Activated effector memory CD4-positive, alpha-beta T cell treated with Interleukin-2 at 50 U/mL for 16 hours (primary cell): ENCODE results near the gene NMNAT2.
"Not testable (repeated sequence)": the region's sequence is repeated elsewhere in the genome, so short reads cannot be mapped to it uniquely, and the experiment has no call there.

ENCODE experiments used
- DNase-seq: peaks from one replicate; pipeline ENCODE4 v3.0.0-alpha.2; 2020

Gene NMNAT2

GRCh38 chr1:183251101-183251958 lies 166.8 kb downstream of the NMNAT2 start:
- no peak for DNase-seq

DNA sequence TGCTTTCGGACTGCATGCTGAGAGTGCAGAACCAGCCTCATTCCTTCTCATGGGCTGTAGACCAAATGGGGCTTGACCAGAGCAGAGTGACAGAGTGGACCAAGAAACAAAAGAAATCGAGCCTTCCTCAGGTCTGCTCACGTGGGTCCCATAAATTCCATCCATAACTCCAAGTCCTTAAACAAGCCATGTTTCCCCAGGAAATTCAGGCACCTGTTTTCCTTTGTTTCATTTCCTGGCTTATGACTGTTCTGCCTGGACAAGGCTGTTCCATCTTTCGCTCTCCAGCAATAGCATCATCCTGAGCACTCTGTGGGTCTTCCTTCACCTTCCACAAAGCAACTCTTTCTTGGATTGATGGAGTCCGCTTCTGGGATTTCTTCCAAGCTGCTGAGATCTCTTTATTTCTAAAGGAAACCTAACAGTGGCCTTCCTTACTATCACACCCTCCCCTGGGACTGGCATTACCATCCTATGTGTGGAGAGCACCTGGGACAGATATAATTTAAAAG lies 168.2 kb downstream of the NMNAT2 start:
- DNase-seq, result no peak

- no peak for DNase-seq
Observed at GRCh38 chr1:183248989-183249691, 169.0 kb downstream of the NMNAT2 start.

GRCh38 chr1:183247931-183248330 lies 170.2 kb downstream of the NMNAT2 start:
- no peak for DNase-seq

GRCh38 chr1:183247484-183247883 lies 170.7 kb downstream of the NMNAT2 start:
- no peak for DNase-seq

- DNase-seq, result no peak
Observed at GRCh38 chr1:183247066-183247465, 171.1 kb downstream of the NMNAT2 start.

DNA sequence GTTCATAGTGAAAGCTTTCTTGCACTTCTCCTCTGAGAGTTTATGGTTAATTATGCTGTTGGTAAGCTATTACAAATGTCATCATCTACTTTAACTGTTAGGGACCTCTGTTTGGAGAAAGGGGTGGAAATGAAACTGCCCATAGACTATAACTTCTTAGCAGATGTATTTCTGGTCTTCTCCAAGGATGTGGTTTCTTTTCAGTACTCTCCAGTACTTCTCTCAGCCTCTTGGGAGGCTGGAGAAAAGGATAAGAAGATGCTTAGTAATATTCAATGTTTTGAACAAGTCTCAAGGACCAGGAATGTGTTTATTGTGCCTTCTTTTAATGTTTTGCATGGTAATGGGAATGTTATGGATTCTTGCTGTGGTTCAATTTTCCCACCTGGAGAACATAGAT lies 171.7 kb downstream of the NMNAT2 start:
- DNase-seq, result no peak

DNA sequence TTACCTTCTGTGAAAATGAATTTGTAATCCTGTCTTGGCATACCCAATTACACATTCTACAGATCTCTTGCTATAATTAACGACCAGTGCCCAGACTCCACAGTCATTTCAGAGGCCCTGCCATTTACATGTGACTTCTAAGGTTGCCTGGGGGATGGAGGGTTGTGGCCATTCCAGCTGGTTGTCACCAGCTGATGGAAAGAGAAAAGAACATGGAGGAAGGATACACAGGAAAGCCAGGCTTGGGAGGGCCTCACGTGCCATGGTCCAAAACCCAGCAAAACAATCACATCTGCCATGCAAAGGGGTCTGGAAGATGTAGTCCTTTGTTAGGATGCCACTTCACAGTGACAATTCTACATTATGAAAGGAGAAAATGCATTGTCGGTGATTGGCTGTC lies 172.8 kb downstream of the NMNAT2 start:
- no peak for DNase-seq

DNA sequence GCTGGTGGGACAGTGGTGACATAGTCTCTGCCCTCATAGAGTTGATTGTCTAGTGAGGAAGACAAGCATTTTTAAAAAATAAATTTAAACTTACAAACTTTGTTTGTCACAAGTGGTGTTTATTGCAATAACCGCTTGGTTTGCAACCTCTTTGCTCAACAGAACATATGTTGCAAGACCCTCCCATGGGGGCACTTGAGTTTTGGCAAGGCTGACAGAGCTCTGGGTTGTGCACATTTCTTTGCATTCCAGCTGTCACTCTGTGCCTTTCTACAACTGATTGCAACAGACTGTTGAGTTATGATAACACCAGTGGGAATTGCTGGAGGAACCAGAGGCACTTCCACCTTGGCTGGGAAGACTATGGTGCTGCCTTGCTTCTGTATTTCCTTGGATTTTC lies 173.7 kb downstream of the NMNAT2 start:
- no peak for DNase-seq

DNA sequence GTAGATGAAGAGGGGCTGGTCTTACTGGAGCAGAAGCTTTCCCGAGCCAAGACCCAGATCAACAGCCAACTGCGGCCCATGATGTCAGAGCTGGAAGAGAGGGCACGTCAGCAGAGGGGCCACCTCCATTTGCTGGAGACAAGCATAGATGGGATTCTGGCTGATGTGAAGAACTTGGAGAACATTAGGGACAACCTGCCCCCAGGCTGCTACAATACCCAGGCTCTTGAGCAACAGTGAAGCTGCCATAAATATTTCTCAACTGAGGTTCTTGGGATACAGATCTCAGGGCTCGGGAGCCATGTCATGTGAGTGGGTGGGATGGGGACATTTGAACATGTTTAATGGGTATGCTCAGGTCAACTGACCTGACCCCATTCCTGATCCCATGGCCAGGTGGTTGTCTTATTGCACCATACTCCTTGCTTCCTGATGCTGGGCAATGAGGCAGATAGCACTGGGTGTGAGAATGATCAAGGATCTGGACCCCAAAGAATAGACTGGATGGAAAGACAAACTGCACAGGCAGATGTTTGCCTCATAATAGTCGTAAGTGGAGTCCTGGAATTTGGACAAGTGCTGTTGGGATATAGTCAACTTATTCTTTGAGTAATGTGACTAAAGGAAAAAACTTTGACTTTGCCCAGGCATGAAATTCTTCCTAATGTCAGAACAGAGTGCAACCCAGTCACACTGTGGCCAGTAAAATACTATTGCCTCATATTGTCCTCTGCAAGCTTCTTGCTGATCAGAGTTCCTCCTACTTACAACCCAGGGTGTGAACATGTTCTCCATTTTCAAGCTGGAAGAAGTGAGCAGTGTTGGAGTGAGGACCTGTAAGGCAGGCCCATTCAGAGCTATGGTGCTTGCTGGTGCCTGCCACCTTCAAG lies 174.8 kb downstream of the NMNAT2 start:
- no peak for DNase-seq

GRCh38 chr1:183242556-183242955 lies 175.6 kb downstream of the NMNAT2 start:
- DNase-seq, result no peak

- DNase-seq, result no peak
Observed at GRCh38 chr1:183241471-183241870, 176.7 kb downstream of the NMNAT2 start.

DNA sequence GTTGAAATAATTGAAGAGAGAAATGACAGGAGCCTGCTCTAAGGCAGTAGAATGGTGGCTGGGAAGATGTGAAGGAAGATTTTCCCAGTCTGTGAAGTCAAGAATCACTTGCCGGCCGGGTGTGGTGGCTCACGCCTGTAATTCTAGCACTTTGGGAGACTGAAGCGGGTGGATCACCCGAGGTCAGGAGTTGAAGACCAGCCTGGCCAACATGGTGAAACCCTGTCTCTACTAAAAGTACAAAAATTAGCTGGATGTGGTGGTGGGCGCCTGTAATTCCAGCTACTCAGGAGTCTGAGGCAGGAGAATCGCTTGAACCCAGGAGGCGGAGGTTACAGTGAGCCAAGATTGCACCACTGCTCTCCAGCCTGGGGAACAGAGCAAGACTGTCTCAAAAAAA lies 177.3 kb downstream of the NMNAT2 start:
- not testable (repeated sequence) for DNase-seq

- DNase-seq, result no peak
Observed at GRCh38 chr1:183240526-183240825, 177.7 kb downstream of the NMNAT2 start.

DNA sequence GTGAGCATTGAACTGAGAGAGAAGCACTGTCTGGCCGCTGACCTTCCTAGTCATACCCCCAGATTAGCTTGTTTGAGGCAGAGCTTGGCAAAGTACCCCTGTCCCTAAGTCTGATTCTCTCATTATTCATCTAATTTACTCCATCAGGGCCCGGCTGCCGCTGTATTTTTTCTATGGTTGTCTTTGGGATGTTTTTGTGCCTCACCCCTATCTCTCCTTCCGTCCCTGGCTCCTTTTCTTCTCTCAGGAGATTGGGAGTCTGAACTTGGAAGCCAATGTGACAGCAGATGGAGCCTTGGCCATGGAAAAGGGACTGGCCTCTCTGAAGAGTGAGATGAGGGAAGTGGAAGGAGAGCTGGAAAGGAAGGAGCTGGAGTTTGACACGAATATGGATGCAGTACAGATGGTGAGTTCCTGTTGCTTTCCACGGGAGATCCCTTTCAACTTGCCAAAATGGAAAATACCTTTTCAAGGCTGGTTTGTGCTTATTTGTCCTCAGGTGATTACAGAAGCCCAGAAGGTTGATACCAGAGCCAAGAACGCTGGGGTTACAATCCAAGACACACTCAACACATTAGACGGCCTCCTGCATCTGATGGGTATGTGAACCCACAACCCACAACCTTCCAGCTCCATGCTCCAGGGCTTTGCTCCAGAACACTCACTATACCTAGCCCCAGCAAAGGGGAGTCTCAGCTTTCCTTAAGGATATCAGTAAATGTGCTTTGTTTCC lies 178.2 kb downstream of the NMNAT2 start:
- DNase-seq, result no peak

DNA sequence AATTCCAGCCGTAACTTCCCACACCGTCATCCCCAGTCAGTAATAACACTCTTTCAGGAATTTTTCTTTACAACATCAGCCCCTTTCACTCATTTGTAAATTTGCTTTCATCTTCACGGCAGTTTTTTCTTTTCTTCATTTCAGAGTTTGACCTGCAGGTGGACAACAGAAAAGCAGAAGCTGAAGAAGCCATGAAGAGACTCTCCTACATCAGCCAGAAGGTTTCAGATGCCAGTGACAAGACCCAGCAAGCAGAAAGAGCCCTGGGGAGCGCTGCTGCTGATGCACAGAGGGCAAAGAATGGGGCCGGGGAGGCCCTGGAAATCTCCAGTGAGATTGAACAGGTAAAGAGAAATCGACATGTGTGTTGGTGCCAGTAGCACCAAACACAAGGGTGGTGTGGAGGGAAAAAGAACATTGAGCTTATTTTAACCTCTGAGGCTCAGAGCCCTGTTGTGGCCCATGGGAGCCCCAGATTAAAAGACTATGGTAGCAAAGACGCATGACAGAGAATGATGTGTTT lies 178.9 kb downstream of the NMNAT2 start:
- no peak for DNase-seq

GRCh38 chr1:183238071-183238470 lies 180.1 kb downstream of the NMNAT2 start:
- DNase-seq, result no peak

DNA sequence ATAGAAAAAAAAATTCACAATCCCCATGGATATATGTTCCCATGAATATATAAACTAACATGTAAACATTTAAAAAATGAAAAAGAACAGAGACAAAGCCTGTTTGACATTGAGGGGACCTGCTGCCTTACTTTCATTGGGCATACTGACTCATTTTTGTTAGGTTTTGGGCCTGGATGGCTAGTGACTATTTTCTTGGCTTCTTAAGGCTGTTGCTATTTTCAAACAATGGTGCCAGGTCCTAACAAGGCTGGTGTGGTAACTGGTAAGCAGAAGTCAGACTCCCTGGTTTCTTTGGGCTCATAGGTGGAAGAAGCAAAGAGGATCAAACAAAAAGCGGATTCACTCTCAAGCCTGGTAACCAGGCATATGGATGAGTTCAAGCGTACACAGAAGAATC lies 181.1 kb downstream of the NMNAT2 start:
- no peak for DNase-seq

- DNase-seq, result no peak
Observed at GRCh38 chr1:183236158-183236725, 181.9 kb downstream of the NMNAT2 start.

- no peak for DNase-seq
Observed at GRCh38 chr1:183235503-183235902, 182.7 kb downstream of the NMNAT2 start.

DNA sequence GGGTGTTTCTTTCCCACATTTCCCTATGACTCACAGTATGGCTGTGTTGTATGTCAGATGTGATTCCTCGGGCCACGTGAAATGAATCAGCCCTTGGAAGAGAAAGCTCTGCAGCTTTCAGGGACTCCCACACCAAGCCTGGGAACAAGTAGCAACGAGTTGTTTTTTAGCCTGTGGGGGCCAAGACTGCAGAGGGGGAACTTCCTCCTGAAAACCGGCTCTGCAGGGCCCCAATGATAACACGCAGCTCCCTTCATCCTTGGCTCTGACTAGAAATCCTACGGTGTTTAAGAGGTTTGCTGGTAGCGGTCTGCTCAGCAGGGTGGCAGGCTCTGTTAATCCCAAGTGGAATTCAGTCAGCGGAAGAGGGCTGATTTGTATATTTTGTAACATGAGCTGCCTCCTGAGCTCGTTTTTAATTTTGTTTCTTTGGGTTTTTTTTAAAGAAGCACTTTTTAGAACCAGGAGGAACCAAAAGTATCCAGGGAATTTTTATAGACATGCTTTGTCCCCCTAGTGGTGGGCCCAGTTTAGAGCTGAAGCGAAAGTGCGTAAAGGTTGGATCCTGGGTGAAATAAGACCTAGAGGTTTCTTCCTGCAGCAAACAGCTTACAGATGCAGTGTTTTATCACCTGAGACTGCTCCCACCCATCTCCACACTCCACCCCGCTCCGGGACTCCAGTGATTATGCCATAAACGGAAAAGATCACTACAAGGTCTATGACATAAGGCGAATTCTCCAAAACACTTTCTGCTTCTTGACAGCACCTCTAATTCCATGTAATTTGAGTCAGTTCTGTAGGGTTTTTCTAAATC lies 183.3 kb downstream of the NMNAT2 start:
- DNase-seq, result no peak
